AG04449 (cell line): Measurements from ENCODE around the gene PRDM1.

ENCODE experiments used
- CTCF ChIA-PET: fragments of 350-600 bp; formaldehyde crosslinking; extraction: SDS; loops from one replicate; lab custom pipeline; 2021; ENCODE audit warnings: antibody characterized with exemption; lab: Yijun Ruan, JAX
- POLR2A ChIA-PET: fragments of 400-600, 350-600 bp; formaldehyde crosslinking; extraction: SDS; loops from one replicate; lab custom pipeline; 2020; ENCODE audit warnings: antibody characterized with exemption, inconsistent platforms; lab: Yijun Ruan, JAX
- DNase-seq: peaks from one replicate; pipeline ENCODE4 v3.0.0-alpha.2; 2010; ENCODE audit warnings: low read depth, low spot score
- H3K4me3 ChIP-seq: 2 replicates; pipeline ENCODE4 v1.5.1; 2011; ENCODE audit warnings: low read depth, mild to moderate bottlenecking, control low read depth, low read length
- CTCF ChIP-seq: IDR thresholded peaks from one replicate; pipeline ENCODE4 v1.5.1; 2011; ENCODE audit warnings: mild to moderate bottlenecking, moderate library complexity, low read length, control low read depth, inconsistent platforms; ENCODE audit not compliant: insufficient read depth; ENCODE audit errors: missing control alignments

PRDM1 gene

GRCh38 chr6:106085692-106085983 is 498 bp upstream of the PRDM1 start:
- ChIA-PET CTCF (interaction anchor here (0.8 to 5.0 kb wide), 11 partner anchors 20 to 654 kb away, joined by 3 to 58 read pairs (median 4); no protein-coding TSS in a partner anchor), POLR2A (interaction anchor here (0.5 to 0.6 kb wide), 2 partner anchors 245 to 499 kb away, joined by 3 to 4 read pairs; no protein-coding TSS in a partner anchor)
- H3K4me3 ChIP-seq: peak overlapping the region; percentile 68
- no peak for TF ChIP-seq CTCF
- DNase-seq: no peak

GRCh38 chr6:106086814-106087175 is 659 bp downstream of the PRDM1 start:
- DNase-seq: no peak
- H3K4me3 ChIP-seq: peak overlapping the region; percentile 68
- POLR2A ChIA-PET: interaction anchor here (0.7 kb wide), 2 partner anchors 42 to 541 kb away, joined by 4 to 7 read pairs; no protein-coding TSS in a partner anchor
- TF ChIP-seq CTCF: no peak
- CTCF ChIA-PET: interaction anchor here (1.0 to 5.0 kb wide), 9 partner anchors 9 to 656 kb away, joined by 3 to 58 read pairs (median 5); no protein-coding TSS in a partner anchor

- peak overlapping the region; percentile 68 for H3K4me3 ChIP-seq
- CTCF ChIA-PET: interaction anchor here (0.7 to 5.0 kb wide), 11 partner anchors 8 to 657 kb away, joined by 3 to 111 read pairs (median 12); no protein-coding TSS in a partner anchor
- DNase-seq: no peak
- no peak for TF ChIP-seq CTCF
- POLR2A ChIA-PET: interaction anchor here (0.5 to 0.7 kb wide), 2 partner anchors 501 to 542 kb away, joined by 3 to 4 read pairs; no protein-coding TSS in a partner anchor
Observed at GRCh38 chr6:106087548-106088325, 1.6 kb downstream of the PRDM1 start.

- CTCF ChIA-PET: interaction anchor here (0.5 to 2.8 kb wide), 32 partner anchors 9 to 659 kb away, joined by 3 to 111 read pairs (median 4); partner anchors contain the start of gene ATG5
- TF ChIP-seq CTCF: peak; percentile 18
- DNase-seq: no peak
- H3K4me3 ChIP-seq: peak overlapping the region; percentile 68
- POLR2A ChIA-PET: no interaction called here
Observed at GRCh38 chr6:106090001-106090400, 3.9 kb downstream of the PRDM1 start.

- no peak for DNase-seq
- no peak overlapping the region for H3K4me3 ChIP-seq
- no peak for TF ChIP-seq CTCF
- ChIA-PET POLR2A (no interaction called here), CTCF (interaction anchor here (0.6 to 9.4 kb wide), 11 partner anchors 122 to 667 kb away, joined by 3 to 99 read pairs (median 4); no protein-coding TSS in a partner anchor)
Observed at GRCh38 chr6:106092279-106092678, 6.1 kb downstream of the PRDM1 start.
